GM18520 (cell line): ENCODE measurements around the gene CEPT1.

ENCODE experiments used
- ATAC-seq: cut with Tn5 transposase; IDR thresholded peaks from one replicate; pipeline ENCODE4 v1.9.1; 2021; ENCODE audit not compliant: unreplicated experiment

CEPT1 gene

DNA sequence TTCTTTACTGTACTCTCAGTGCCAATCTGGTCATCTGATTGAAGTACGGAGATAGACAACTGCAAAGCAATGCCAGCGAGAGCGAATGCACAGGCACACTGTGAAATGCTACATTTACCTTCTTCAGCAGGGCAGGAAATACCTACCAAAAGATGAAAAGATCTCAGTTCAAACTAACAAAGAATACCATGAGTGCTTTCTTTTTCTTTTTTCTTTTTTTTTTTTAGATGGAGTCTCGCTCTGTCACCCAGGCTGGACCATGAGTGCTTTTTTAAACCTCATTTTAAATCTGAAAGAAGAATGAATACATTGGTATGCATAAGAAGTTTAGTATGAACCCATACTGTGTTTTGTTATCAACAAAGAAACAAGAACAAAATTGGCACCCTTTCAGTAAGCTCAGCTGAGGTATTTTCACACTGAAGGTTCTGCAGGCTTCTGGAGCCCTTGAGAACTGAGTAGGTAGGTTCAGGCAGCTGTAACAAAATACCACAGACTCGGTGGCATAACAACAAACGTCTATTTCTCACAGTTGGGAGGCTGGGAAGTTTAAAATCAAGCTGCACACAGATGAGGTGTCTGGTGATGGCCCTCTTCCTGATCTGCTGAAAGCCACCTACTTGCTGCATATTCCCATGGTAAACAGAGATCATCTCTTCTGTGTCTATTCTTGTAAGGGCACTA is 85.8 kb downstream of the CEPT1 start:
- ATAC-seq = no peak

DNA sequence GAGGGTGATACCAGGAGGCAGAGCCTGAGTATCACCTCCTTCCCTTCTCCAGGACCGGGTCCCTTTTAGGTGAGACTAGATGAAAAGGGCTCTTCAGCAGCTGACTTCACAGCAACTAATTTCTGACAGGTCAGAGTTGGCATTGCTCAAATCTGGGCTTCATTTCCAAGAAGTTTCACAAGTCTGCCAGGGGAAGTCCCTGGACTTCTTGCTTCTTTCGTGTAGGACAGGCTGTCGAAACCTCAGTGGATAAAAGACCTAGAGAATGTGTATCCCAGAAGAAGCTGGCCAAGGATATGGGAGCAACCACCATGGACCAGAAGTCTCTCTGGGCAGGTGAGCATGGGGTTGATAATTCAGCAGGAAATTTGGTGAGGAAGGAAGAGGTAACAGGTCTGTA is 87.4 kb downstream of the CEPT1 start, which contains the start of gene CHI3L2:
CHI3L2 (plus strand) TSS at position 280 of the 400 bp plus-strand sequence; CDS start at position 297, 17 bp downstream.
- ATAC-seq = no peak

DNA sequence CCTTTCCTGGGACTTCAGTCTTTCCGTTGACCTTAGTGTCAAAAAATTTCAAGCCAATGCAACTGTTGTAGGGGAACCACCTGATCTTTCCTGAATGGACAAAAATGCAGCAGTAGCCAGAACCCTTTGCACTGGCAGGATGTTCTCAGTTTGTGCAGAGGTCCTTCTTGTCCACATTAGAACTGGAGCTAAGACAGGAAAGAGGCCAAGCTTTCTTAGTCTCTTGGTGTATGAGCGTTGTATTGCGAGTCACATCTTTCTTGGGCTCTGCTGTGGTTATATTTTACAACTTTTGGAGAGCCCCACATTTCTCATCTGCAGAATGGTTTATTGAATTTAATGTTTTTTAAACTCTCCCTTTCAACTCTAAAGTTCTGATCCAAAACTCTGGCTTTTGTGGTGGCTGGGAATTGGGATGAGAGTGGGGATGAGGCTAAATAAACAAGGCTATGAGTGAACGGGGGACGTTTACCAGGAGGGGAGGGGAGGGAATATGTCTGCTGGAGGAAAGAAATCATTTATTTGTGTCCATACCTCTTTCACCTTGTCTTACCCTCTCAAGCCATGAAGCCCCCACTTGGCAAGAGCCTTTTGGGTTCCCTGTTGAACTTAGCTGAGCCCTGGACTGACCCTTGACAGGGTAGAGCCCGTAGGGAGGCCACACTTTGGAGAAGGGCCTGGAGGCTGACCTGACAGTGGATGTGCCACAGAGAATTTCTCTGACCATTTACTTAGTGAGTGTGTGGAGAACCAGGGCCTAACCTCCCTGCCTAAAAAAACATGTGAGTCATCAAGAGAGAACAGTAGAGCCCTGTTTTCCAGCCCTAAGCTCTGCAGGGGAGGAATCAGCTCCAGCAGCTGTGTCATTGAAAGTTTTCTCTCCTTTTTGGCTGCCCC is 88.1 kb downstream of the CEPT1 start:
- ATAC-seq = no peak

GRCh38 chr1:111228748-111229126 is 88.7 kb downstream of the CEPT1 start:
- no peak for ATAC-seq

GRCh38 chr1:111232134-111232533 is 92.1 kb downstream of the CEPT1 start:
- ATAC-seq = no peak

GRCh38 chr1:111234258-111234657 is 94.2 kb downstream of the CEPT1 start:
- no peak for ATAC-seq
